Calu3 (cell line): ENCODE results near the gene SLC17A4. TPM values are rescaled to one million over a fixed set of nuclear protein-coding genes. Genes with fewer than 3 reads are reported as not detected.

Experiments
- BruUV-seq: library from RNA; stranded (reverse); fragments of 400-500 nt; replicated peaks from 2 replicates; lab custom pipeline; 2021; lab: Mats Ljungman, UMichigan
- CTCF ChIA-PET: fragments of 300-600 bp; sonication (Branson Sonifier 250); formaldehyde crosslinking; loops from one replicate; lab custom pipeline; 2022; ENCODE audit warnings: antibody characterized with exemption; lab: Charles Lee
- DNase-seq: peaks from one replicate; pipeline ENCODE4 v3.0.0; 2022
- H3K27ac Mint-ChIP-seq: one replicate; pipeline ENCODE4 v1.8.0; 2022; ENCODE audit warnings: mixed read lengths; ENCODE audit not compliant: unreplicated experiment
- H3K27me3 Mint-ChIP-seq: one replicate; pipeline ENCODE4 v1.8.0; 2022; ENCODE audit warnings: mixed read lengths; ENCODE audit not compliant: unreplicated experiment
- H3K36me3 Mint-ChIP-seq: one replicate; pipeline ENCODE4 v1.8.0; 2022; ENCODE audit warnings: mild to moderate bottlenecking, moderate library complexity, mixed read lengths; ENCODE audit not compliant: insufficient read depth, unreplicated experiment
- H3K4me1 Mint-ChIP-seq: one replicate; pipeline ENCODE4 v1.8.0; 2022; ENCODE audit warnings: mild to moderate bottlenecking, low read depth, mixed read lengths; ENCODE audit not compliant: unreplicated experiment
- H3K4me3 Mint-ChIP-seq: one replicate; pipeline ENCODE4 v1.8.0; 2022; ENCODE audit warnings: mild to moderate bottlenecking, low read depth, moderate library complexity, mixed read lengths; ENCODE audit not compliant: unreplicated experiment
- H3K9me3 Mint-ChIP-seq: one replicate; pipeline ENCODE4 v1.8.0; 2022; ENCODE audit warnings: low read depth, mixed read lengths; ENCODE audit not compliant: unreplicated experiment
- intact Hi-C: fragments of 100-400 bp; cut with micrococcal nuclease; formaldehyde crosslinking; loops from one replicate; pipeline ENCODE4 v1.10.0; 2022; ENCODE audit not compliant: unreplicated experiment
- total RNA-seq: library from RNA; stranded (reverse); gene quantifications from 2 replicates; pipeline ENCODE4 v1.2.3, GENCODE V29; 2022
- TF ChIP-seq, protein P1 (sequence below): fragments of 200-600 bp; IDR thresholded peaks from one replicate; pipeline ENCODE4 v1.8.0; 2022; ENCODE audit warnings: antibody characterized with exemption; ENCODE audit not compliant: unreplicated experiment

The SLC17A4 gene
- total RNA-seq, 1 experiment from 2014 or later = 1.9 TPM

DNA sequence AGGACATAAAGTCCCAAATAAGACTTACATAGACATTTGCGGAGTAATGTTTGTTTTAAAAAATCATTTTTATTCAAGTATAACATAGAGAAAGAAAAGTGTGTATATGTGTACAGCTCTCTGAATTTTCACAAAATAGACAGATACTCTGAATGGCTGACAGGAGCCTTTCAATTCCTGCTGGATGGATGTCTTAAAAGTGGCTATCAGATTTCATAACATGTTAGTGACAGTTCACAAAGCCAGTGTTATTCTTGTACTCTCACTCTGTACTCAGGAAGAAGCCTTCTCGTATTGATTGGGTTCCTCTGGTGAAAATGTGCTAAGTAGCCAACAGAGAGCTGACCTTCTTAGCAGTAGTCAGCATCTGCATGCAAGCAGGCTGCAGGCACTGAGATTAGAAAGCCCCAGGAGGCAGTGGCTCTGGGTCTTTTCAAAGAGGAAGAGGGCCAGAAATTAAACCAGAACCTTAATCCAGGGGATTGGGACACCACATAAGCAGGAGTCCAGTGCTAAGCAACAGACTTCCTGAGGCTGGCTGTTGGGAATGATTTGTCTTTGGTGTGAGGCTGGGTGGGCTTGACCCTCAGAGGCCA, 19.7 kb downstream of the SLC17A4 start:
- intact Hi-C loops = no loop called here
- no peak for DNase-seq
- CTCF ChIA-PET = no interaction called here
- Mint-ChIP-seq H3K27me3 (peaks cover 12% of the 10 kb centered on the region), H3K27ac (no peak overlapping the region), H3K4me3 (no peak overlapping the region), H3K9me3 (no peaks in the 10 kb centered on the region), H3K36me3 (no peaks in the 10 kb centered on the region), H3K4me1 (peaks cover 20% of the 10 kb centered on the region)
- no TSS peak for BruUV-seq
- TF ChIP-seq, protein P1, sequence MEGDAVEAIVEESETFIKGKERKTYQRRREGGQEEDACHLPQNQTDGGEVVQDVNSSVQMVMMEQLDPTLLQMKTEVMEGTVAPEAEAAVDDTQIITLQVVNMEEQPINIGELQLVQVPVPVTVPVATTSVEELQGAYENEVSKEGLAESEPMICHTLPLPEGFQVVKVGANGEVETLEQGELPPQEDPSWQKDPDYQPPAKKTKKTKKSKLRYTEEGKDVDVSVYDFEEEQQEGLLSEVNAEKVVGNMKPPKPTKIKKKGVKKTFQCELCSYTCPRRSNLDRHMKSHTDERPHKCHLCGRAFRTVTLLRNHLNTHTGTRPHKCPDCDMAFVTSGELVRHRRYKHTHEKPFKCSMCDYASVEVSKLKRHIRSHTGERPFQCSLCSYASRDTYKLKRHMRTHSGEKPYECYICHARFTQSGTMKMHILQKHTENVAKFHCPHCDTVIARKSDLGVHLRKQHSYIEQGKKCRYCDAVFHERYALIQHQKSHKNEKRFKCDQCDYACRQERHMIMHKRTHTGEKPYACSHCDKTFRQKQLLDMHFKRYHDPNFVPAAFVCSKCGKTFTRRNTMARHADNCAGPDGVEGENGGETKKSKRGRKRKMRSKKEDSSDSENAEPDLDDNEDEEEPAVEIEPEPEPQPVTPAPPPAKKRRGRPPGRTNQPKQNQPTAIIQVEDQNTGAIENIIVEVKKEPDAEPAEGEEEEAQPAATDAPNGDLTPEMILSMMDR = no peak

DNA sequence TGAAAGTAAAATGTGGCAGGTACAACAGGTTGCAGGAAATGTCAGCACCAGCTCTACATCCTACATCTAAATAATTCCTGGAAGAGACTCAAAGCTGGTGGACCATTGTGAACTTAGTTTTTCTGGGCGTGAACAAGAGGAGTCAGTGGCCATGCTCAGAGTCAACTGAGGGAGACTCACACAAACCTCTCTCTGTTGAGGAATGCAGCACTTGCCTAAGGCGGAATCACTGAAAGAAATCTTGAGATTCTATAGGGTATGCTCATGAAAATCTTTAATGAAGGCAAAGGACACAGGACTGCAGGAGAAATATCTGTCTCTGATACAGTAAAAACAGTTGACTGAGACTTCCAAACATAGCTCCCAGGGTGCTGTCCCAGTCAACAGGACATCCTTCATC, 22.5 kb downstream of the SLC17A4 start:
- TF ChIP-seq, protein P1 = no peak
- H3K4me3 Mint-ChIP-seq = no peak overlapping the region
- H3K4me1 Mint-ChIP-seq = no peaks in the 10 kb centered on the region
- peaks cover 12% of the 10 kb centered on the region for H3K27me3 Mint-ChIP-seq
- CTCF ChIA-PET = no interaction called here
- no peaks in the 10 kb centered on the region for H3K9me3 Mint-ChIP-seq
- H3K36me3 Mint-ChIP-seq = no peaks in the 10 kb centered on the region
- no peak for DNase-seq
- no peak overlapping the region for H3K27ac Mint-ChIP-seq
- no TSS peak for BruUV-seq
- intact Hi-C loops = no loop called here

DNA sequence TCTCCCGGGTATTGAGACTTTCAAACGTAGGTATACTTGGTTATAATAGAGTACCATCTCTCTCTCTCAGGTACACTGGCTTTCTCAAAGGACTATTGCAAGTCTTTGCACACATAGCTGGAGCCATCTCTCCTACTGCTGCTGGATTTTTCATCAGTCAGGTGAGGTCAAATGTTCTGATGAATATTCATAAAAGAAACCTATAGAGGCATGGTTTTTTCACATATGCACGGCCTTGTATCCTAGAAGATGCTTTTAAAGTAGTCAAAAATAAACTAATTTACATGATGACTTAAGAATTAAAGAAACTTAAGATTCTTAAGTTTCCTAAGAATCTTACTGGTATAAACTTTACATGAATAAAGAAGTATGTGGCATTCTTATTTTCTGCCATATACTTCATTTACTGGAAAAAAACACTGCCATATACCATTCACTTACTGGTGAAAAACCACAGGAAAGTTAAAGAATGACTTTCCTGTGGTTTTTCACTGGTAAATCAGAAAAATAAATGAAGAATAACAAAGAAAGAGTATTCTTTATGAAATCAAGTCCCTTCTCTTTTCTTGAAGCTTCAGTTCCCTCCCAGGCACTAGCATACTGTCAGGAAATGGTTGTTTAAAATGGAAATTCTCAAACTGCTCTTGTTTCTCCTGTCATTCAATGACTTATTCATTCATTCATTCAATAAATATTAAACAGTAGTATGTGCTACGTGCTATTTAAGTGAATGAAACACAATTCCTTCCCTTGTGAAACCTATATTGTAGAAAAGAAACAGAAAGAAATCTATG, 23.5 kb downstream of the SLC17A4 start:
- no peaks in the 10 kb centered on the region for H3K4me1 Mint-ChIP-seq
- BruUV-seq = no TSS peak
- H3K36me3 Mint-ChIP-seq = no peaks in the 10 kb centered on the region
- no peak overlapping the region for H3K4me3 Mint-ChIP-seq
- H3K9me3 Mint-ChIP-seq = no peaks in the 10 kb centered on the region
- CTCF ChIA-PET = no interaction called here
- TF ChIP-seq, protein P1 = no peak
- no peak for DNase-seq
- H3K27ac Mint-ChIP-seq = no peak overlapping the region
- intact Hi-C loops = no loop called here
- H3K27me3 Mint-ChIP-seq = peaks cover 12% of the 10 kb centered on the region

DNA sequence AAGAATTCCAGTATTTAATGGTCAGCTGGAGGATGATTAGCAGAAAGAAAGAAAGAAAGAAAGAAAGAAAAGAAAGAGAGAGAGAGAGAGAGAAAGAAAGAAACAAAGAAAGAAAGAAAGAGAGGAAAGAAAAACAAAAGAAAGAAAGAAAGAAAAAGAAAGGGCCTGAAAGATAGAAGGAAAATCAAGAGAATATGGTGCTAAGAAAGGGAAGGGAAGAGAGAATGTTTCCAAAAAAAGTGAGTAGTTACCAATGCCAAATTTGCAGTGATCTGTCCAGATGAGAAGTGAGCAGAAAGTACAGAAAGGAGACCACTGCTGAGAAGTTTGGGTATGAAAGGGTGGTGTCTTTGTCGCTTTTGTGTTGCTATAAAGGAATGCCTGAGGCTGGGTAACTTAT, 26.6 kb downstream of the SLC17A4 start:
- no TSS peak for BruUV-seq
- no peaks in the 10 kb centered on the region for H3K9me3 Mint-ChIP-seq
- CTCF ChIA-PET = interaction anchor here (1.1 kb wide), 1 partner anchor 11 kb away, joined by 8 read pairs; no protein-coding TSS in a partner anchor
- TF ChIP-seq, protein P1 = no peak
- H3K27ac Mint-ChIP-seq = no peak overlapping the region
- intact Hi-C loops = no loop called here
- H3K36me3 Mint-ChIP-seq = no peaks in the 10 kb centered on the region
- no peak overlapping the region for H3K4me3 Mint-ChIP-seq
- H3K27me3 Mint-ChIP-seq = peaks cover 12% of the 10 kb centered on the region
- no peaks in the 10 kb centered on the region for H3K4me1 Mint-ChIP-seq
- no peak for DNase-seq
